Measurements from ENCODE around the gene AK8.

AK8 gene

DNA sequence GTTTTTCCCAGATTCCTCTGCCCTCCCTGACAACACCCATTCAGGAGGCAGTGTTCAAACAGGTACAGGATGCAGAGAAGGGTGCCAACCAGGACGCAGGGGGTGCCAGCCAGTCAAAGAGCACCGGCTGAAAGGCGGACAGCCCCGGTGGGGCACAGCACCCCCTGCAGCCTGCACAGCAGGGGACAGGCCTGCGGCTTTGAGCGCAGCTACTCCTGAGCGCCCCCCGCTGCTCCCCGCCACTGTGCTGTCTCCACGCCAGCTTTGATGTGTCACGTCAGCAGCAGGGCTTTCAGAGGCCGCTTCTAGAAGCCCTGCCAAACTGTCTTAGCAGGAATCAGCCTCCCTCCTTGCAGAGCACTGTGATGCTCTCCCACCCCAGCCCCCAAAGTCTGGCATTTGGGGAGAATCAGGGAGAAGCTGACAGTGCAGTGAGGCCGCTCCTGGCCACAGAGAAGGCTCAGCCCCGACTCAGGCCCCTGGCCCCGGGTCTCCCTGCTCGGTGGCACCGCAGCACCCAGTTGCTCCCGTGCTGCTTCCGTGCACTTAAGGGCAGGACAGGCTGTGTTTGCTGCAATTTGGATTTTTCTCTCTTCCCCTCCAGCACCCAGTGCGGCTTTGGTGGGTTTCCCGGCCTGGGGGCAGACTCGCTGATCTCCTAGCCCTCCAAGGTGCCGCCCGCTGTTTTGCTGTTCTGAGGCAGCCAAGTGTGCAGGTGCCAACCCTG, 20.3 kb downstream of the AK8 start:
- peak; percentile 28 for DNase-seq

DNA sequence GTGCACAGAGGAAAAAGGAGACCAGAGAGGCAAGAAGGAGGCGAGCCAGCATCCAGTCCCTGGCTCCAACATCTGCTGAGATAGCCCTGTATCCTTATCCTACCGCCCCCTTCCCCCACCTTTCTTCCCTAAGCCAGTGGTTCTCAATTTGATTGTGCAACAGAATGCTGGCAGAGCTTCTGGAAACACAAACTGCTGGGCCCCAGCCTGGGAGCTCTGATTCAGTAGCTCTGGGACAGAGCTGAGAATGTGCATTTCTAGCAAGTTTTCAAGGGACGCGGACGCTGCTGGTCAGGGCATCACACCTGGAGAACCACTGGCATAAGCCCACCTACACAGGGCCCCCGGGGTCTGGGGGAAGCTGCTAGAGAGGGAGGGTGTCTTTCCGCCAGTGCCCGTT, 21.1 kb downstream of the AK8 start:
- DNase-seq, result peak; percentile 41

DNA sequence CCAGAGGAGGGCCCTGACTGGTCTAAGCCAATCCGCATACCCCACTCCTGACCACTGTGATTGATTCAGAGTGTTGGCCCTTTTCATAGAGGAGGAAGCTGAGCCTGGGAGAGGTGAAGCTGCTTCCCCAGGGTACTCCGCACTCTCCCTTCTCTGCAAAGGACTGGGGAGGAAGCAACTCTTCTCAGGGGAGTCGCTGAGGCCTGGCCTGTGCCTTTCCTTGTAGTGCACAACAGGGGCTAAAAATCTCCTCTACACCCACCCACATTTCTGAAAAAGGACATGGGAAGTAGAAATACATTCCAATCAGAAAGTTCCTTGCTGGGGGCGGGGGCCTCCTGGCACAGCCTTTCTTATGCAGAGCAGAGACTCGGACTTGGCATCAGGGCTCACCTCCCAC, 22.2 kb downstream of the AK8 start:
- DNase-seq, result no peak

DNA sequence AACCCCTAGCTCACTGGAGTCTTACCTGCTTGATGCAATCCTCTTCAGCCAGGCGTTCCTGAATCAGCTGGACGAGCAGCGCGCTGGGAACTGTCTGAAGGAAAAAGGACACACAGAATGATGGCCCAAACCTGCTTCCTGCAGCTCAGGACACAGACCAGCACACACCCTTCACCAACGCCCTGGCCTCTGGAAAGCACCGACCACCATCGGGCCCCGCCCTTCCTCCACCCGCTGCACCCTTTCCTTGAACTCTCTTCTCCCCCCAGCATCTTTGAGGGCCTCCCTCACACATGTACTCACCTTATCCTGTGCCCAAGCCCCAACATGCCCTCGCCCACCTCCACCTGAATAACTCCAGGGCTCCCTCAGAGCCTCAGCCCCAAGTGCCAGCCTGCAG, 23.3 kb downstream of the AK8 start:
- DNase-seq, result no peak

DNA sequence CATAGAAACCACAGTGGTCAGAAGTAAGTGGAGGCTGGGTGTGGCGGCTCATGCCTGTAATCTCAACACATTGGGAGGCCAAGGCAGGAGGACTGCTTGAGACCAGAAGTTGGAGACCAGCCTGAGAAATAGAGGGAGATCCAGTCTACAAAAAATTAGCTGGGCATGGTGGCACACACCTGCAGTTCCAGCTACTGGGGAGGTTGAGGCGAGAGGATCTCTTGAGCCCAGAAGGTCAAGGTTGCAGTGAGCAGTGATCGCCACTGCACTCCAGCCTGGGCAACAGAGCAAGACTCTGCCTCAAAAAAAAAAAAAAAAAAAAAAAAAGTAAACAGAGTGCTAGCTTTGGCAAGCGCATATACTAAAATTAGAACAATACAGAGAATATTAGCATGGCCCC, 24.6 kb downstream of the AK8 start:
- DNase-seq, result no peak

DNA sequence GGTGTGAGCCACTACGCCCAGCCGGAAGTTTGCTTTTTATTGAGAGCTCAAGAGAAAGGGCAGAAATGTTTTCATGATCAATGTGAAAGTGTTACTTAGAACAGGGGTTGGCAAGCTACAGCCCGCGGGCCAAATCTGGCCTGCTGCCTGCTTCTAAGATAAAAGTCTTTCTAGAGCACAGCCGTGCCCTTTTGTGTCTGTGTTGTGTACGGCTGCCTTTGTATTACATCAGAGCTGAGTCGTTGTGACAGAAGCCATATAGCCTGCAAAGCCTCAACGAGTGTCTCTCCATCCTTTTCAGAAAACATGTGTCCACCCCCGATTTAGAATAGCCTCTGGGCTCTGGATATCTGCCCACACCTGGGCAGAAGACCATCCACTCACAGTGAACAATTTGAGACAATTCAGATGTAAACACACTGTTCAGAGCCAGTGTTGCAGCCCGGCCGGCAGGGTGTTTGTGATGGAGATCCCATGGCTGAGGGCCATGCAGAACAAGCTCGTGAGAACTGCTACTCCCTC, 28.8 kb downstream of the AK8 start:
- DNase-seq, result no peak

DNA sequence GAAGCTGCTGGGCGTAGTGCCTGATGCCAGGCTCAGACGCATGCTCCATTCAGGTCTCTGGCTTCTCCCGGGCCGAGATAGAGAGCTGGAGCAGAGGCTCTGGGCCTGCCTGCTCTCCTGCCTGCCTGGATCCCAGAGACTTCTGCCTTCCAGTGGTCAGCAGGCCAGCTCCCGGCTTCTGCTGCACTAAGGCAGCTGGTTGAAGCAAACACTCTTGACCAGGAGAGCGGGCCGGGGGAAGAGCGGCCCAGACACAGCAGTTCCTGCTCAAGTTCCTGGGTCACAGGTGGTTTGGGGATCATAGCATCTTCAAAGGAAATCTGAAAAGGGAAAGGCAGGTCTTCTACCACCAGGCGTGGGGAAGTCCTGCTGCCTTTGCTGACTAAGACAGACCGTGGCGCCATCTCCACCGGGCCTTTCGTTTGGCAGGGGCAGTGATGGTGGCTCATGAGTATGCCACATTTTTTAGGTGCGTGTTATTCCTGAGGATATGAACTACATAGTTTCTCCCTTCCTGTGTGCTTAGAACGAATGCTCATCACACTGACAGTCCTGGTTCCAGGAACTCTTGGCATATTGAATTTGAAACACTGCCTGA, 31.1 kb downstream of the AK8 start:
- no peak for DNase-seq

DNA sequence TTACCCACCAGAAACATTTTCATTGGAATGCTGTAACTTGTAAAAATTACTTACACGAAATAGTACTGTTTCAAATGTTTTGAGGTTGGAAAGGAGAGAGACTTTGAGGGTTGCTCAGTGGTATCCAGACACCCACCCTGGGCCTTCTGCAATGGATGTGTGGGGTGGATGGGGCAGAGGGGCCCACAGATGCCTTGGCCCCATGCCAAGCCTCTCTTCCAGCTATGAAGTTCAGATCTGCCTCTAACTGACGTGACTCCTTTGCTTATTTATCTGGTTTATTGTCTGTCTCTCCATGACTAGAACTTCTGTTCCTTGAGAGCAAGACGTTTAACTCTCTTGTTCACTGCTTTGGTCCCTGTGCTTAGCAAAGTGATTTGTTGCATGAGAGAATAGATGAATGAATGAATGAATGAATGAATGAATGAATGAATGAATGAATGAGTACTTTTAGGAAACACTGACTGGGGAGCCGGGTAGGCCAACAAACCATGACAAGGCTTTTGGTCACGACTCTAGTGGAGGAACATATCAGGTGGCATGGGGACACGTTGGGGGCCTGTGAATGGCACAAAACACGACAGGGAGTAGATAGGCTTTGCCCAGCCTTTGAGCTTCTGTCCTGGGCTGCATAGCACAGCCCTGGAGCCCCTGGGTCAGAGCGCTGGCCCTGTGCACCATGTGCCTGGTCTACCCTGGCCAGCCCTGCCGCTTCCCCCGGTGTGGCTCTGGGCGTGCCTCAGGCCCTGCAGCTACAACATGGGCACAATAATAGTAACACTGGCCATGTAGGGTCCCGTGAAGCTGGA, 31.8 kb downstream of the AK8 start:
- DNase-seq, result no peak

DNA sequence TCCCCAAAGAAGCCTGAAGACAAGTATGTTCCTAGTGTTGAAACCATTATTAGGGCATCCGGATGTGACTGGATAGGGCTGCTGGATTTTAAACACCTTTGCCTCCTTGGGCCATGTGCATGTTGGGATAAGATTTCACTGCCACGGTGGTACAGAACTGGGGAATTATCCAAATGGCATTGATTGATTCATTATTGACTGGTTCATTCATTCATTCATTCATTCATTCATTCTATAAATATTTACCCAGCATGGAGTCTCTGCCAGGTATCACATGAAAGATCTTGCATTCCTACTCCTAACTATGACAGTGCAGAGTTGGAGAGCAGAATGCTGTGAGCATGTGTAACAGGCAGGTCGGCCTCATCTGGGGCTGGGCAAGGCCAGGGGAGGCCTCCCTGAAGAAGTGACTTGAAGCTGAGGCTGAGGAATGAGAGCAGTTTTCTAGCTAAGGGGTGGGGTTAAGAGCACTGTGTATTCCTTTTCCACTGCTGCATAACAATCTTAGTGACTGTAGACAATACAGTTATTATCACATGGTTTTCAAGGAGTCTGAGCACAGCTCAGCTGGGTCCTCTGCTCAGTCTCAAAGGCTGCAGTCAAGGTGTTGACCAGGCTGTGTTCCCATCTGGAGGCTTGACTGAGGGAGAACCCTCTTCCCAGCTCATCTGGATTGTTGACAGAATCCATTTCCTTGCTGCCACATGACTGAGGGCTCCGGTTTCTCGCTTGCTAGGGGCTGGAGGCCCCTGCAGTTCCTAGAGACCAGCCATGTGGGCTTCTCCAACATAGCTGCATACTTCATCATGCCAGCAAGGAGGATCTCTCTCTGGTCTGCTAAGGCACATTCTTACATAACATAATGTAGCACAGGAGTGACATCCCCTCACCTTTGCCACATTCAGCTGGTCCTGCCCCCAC, 35.7 kb downstream of the AK8 start:
- DNase-seq, result no peak

DNA sequence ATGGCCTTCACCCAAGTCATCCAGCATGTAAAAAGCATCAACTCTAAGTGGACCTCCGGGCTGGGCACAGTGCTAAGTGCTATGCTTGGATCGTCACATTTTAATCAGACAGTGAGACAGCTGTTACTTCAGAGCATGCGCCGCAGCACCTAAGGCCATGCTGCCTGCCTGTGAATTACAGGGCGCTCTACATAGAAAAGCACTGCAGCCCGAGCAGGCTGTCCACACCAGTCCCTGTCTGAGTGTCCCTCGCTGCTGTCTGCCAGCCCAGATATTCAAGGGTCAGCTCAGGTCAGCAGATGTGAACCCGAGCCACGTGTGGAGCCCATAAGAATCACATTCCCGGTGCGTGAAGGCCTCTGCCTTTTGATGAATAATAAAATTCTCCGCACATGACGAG, 37.1 kb downstream of the AK8 start:
- no peak for DNase-seq

DNA sequence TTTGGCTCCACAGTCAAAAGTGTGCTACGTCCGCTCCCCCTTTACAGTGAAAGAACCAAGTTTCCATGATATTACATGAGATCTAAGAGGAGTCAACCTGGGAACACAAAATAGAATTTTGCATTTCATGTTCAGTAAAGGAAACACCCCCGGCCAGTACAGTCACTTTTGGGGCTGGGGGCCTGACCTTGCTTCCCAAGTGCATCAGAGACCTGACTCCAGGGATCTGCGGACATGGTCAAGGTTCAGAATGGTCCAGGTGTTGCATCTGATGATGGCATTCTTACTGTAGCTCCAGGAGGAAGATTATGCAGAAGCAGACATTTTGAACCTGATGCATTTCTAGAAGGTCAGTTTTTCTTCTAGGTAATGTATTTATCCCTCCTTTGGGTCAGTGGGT, 39.8 kb downstream of the AK8 start:
- DNase-seq, result no peak

DNA sequence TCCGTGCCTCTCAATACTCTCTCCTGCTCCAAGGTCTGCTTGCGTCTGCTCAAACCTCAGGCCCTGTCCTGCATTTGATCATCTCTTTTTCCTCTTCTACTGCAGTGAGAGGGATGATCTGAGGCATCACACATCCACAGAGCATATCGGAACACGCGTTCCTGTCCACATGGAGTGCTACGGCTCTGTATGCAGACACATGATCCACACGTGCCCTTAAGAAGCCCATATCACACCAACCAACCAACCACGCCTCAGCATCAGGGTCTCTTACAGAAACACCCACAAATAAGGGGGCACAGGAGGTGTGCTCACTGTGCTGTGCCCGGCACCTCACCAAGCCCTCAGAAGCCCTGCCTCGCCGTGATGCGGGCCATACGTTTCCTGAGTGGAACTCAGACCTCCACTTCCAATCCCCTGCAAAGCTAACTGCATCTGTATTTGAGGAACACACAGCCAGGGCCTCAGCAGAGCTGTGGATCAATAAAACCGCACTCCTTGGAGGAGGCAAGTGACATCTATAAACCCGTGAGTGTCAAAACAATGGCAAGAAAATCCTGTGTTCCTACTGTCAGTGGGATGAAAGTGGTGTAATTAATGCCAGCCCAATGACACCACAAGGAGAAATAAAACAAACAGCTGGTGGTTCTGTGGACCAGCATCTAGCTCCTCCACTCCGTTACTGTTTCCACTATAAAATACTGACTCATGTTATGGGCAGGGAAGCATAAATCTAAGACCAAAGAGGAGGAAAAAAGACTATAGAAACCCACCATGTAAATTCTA, 40.4 kb downstream of the AK8 start:
- DNase-seq, result no peak

DNA sequence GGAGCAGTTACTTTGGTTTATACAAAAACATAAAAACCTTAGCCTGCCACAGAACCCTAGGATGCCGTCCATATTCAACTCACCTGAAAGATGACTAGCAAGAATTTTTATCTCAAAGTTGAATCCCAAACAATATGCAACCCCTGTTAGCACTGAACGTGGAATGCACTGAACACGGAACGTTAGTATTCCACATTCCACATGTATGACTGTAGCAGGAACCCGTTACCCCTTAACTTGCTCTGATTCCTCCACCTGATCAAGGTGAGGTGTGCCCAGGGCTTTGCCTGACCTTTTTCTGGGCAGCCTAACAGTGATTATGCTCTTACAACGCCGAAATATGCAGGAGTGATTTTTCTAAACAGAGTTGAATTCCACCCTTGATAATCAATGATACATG, 43.7 kb downstream of the AK8 start:
- no peak for DNase-seq

DNA sequence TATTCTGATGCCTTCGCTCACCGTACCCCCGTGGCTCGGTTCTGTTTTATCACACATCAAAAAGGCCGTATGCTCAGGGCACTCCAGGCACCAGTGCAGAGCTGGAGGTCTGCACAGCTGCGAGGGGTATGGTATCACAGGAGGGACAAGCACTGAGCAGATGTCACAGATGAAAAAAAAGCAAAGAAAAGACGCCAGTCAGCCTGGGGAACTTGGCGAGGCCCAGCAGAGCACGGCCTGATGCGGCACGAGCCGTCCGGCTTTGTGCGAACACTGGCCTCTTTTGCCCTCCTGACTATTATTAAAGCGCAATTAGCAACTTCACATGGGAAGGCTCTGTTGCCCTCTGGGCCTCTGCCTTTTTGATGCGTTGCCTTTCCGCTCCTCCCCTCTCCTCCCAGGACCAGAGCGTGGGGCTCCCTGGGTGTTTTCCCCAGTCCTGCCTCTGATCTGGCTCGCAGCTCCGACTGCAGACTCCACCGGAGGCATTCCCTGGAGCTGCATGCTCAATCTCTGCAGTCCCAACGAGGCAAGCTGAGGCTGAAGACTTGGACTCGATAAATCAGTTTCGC, 44.4 kb downstream of the AK8 start:
- DNase-seq, result no peak

DNA sequence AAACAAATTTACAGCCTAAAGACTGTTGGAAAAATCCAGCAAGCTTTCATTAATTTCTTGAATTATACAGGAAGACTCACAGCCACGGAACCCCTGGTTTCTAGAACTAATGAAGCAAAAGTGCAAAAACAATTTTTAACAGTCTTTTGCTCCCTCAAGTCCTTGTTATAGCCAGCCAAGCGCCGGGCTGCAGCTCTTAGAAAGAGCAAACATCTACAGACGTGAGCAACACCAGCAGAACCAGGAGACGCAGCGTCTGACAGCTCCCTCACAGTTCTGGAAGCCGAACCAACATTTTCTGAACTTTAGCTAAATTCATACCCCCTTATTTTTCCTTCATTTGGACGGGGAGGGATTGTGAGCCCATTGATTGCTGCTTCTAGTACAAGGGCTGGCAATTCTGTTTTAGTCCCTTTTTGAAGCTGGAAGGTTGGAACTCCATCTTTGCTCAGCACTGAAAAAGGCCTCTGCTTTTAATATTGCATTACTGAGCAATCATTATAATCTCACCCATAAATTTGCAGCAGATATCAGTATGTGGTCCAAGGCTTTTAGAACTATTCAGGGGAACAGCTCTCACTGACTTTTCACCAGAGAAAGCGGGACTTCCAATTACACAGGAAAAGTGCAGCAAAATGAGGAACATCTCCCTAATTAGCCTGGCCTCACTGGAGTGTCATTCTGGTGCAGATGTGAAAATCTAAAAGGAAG, 45.8 kb downstream of the AK8 start:
- no peak for DNase-seq

DNA sequence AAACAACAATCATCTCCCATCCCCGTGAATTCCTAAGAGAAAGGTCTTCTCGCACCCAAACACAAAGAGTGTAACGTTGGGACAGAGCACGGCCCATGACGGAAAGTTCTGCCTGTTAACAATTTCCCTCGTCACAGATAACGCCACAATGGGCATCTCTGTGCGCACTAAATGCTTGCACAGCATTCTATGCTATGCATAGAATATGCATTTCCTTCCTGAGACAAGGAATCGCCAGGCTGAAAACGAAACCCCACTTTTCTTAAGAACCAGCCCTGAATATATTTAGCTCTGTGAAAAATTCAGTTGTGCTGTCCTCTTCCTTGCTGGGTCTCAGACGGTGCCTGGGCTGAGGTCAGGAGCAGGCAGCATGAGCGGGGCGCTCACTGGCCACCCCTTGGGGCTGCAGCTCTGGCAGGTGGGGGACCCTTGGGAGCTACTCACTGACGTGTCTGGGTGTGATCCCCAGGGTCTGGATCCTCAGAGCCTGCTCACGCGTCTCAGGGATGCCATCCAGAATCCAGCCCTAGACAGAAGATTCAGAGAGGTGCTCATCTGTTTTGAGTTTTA, 49.8 kb downstream of the AK8 start:
- DNase-seq, result no peak

DNA sequence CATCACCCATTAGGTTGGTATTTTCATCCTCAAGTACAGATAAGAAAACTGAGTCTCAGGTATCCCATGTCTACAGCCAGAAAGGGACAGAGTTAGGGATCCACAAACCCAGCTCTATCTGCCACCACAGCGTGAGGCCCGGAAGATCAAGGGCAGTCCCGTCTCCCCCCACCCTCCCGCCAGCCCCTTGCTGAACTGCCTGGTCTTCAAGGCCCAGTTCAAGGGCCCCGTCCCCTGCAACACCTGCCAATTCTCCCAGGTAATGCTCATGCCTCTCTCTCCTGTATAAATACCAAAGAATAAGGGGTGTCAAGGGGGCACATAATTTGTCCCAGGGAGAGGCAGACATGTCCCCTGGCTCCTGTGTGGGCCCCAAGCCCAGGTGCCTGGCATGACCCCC, 50.7 kb downstream of the AK8 start:
- DNase-seq, result no peak

DNA sequence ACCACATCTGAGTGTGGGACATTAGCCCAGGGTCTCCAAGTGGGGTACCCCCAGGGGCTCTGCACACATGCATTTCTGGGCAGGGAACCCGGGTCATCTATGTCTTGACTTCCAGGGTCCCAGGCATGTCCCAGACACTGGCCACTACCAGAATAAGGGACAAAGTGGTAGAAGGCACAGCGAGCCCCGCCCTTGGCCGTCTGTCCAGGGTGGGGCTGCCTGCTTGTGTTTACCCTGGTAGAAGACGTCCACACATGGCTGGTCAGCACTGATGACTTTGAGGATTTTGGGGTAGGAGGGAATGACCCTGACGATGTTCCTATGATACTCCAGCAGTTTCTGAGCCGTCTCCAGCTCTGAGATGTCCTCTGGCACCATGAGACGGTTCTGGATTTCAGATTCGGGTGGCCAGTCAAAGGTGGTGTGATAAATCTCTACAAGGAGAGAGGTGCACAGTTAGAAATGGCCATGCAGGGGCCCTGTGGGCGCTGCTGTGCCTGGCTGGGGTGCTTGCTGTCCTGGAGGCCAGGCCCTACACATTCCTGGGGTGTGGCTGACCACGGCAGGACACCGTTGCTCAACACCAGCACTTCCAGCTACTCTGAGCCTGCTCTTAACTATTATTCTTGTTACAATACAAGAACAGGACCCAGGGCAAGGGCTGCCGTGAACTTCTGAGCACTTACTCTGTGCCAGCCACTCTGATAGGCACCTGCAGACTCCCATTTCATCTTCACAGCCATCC, 51.3 kb downstream of the AK8 start:
- no peak for DNase-seq

DNA sequence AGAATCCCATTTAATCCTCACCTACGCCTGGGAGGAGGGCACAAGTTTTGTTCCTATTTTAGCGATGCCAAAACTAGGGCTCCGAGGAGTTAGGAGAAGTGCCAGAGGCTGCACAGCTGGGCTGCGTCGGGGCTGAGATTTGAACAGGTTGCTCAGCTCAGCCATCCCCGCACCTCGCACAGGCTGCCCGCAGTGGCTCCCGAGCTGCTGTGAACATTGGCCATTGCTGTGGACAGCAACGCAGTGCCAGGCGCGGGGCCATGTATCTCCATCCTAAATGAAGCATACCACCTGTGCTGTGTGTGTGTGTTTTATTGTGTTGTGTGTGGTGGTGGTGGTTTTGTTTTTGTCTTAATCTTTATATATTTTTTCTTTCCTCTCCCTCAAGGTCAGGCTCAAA, 52.0 kb downstream of the AK8 start:
- no peak for DNase-seq

DNA sequence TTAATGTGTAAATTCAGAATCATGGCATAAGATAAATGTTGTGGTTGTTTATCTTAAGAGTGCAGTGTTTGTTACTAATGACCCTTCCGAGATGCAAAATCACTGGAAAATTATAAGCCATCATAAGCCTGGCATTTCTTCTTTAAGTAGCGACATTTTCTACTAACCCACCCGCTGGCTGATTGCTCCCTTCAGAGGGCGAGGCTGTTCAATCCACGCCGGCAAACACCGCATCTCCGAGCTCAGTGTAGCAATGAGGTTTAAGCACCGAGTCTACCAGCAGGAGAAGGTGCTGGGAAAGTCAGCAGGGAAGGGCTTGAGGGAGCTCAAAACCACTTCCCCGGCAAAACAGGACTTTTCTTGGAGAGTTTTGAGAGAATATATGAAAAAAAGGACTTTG, 52.7 kb downstream of the AK8 start:
- DNase-seq, result no peak
